B cell (primary cell): ENCODE measurements around the gene CACNA2D2. TPM values are rescaled to one million over a fixed set of nuclear protein-coding genes. Genes with fewer than 3 reads are reported as not detected.

Experiments
- ATAC-seq: fragments of 200-7000 bp; cut with Tn5 transposase; one replicate; pipeline ENCODE4 v1.10.0; 2021; ENCODE audit warnings: low read depth, mild to moderate bottlenecking, moderate number of reproducible peaks, moderate library complexity
- CTCF ChIA-PET: fragments of 350-600 bp; sonication (Branson Sonifier 250); formaldehyde crosslinking; loops from one replicate; lab custom pipeline; 2021; ENCODE audit warnings: antibody characterized with exemption, inconsistent platforms; lab: Charles Lee
- POLR2A ChIA-PET: fragments of 350-600 bp; sonication (Branson Sonifier 250); formaldehyde crosslinking; loops from one replicate; lab custom pipeline; 2021; ENCODE audit warnings: antibody characterized with exemption; lab: Charles Lee
- DNase-seq: peaks from one replicate; pipeline ENCODE4 v3.0.0; 2013
- H2AFZ ChIP-seq: 2 replicates; pipeline ENCODE4 v1.6.1; 2012; ENCODE audit warnings: mild to moderate bottlenecking, low read depth, low read length; ENCODE audit not compliant: insufficient read depth, poor library complexity, severe bottlenecking
- H3K27ac ChIP-seq, 2 donors: 1 replicate in 1 of 2; 2 replicates in 1 of 2; pipeline ENCODE4 v1.5.1; 2012 to 2013; ENCODE audit warnings: low read length in 2 of 2, mild to moderate bottlenecking in 2 of 2, moderate library complexity in 1 of 2
- H3K27me3 ChIP-seq, 4 experiments: fragments of 200-600 bp in 1 of 4; sonication (generic) in 1 of 4; replicated peaks in 1 of 4; 1 replicate in 2 of 4; 2 replicates in 2 of 4; pipeline versions ENCODE4 v1.6.1 to v1.7.0; 2013 to 2016; ENCODE audit warnings: low read length in 3 of 4, mild to moderate bottlenecking in 2 of 4, mixed read lengths in 1 of 4, moderate library complexity in 1 of 4; ENCODE audit not compliant: insufficient read depth in 4 of 4, control insufficient read depth in 3 of 4; ENCODE audit errors: control extremely low read depth in 1 of 4
- H3K36me3 ChIP-seq, 2 experiments: replicated peaks in 1 of 2; 1 replicate in 1 of 2; 2 replicates in 1 of 2; pipeline versions ENCODE4 v1.6.1 to v1.7.1; 2013; ENCODE audit warnings: low read length in 1 of 2; ENCODE audit not compliant: insufficient read depth in 2 of 2, control insufficient read depth in 1 of 2; ENCODE audit errors: control extremely low read depth in 1 of 2, extremely low read depth in 1 of 2
- H3K4me1 ChIP-seq, 2 donors: fragments of 200-600 bp in 1 of 2; sonication (generic) in 1 of 2; 1 replicate in 1 of 2; 2 replicates in 1 of 2; pipeline versions ENCODE4 v1.5.1 to v1.6.1; 2013 to 2017; ENCODE audit warnings: low read length in 2 of 2; ENCODE audit not compliant: control insufficient read depth in 2 of 2, insufficient read depth in 2 of 2
- H3K4me2 ChIP-seq: replicated peaks from 2 replicates; pipeline ENCODE3; 2012; ENCODE audit warnings: mild to moderate bottlenecking, low read depth, low read length; ENCODE audit not compliant: poor library complexity, severe bottlenecking
- H3K4me3 ChIP-seq, 5 experiments: fragments of 200-600 bp in 1 of 5; sonication (generic) in 1 of 5; 1 replicate in 3 of 5; 2 replicates in 2 of 5; pipeline versions ENCODE4 v1.5.1 to v1.7.0; 2011 to 2016; ENCODE audit warnings: low read length in 4 of 5, mild to moderate bottlenecking in 4 of 5, low read depth in 2 of 5, control low read depth in 1 of 5, moderate library complexity in 1 of 5; ENCODE audit not compliant: insufficient read depth in 1 of 5; ENCODE audit errors: control extremely low read depth in 1 of 5, extremely low read depth in 1 of 5
- H3K79me2 ChIP-seq: fragments of 200-600 bp; sonication (generic); one replicate; pipeline ENCODE4 v1.6.0; 2016; ENCODE audit warnings: low read length; ENCODE audit not compliant: control insufficient read depth, insufficient read depth
- H3K9ac ChIP-seq: fragments of 200-600 bp; sonication (generic); 2 replicates; pipeline ENCODE4 v1.6.1; 2017; ENCODE audit warnings: mild to moderate bottlenecking, low read length, moderate library complexity
- H3K9me3 ChIP-seq, 3 donors: one replicate each; pipeline versions ENCODE4 v1.6.1 to v1.7.1; 2013; ENCODE audit warnings: low read length in 2 of 3; ENCODE audit not compliant: control insufficient read depth in 2 of 3, insufficient read depth in 1 of 3; ENCODE audit errors: control extremely low read depth in 1 of 3
- H4K20me1 ChIP-seq: 2 replicates; pipeline ENCODE4 v1.6.0; 2012; ENCODE audit warnings: mild to moderate bottlenecking, low read length; ENCODE audit not compliant: insufficient read depth, control insufficient read depth, poor library complexity, severe bottlenecking
- H3K27ac Mint-ChIP-seq: one replicate; pipeline ENCODE4 v1.8.0; 2021; ENCODE audit warnings: mixed read lengths
- H3K27me3 Mint-ChIP-seq: one replicate; pipeline ENCODE4 v1.8.0; 2021; ENCODE audit warnings: mixed read lengths
- H3K4me1 Mint-ChIP-seq: one replicate; pipeline ENCODE4 v1.8.0; 2021; ENCODE audit warnings: mixed read lengths
- H3K4me3 Mint-ChIP-seq: one replicate; pipeline ENCODE4 v1.8.0; 2021; ENCODE audit warnings: mixed read lengths
- H3K9me3 Mint-ChIP-seq: one replicate; pipeline ENCODE4 v1.8.0; 2022; ENCODE audit warnings: mixed read lengths; ENCODE audit not compliant: insufficient read depth
- CTCF ChIP-seq: fragments of 200-600 bp; IDR thresholded peaks from one replicate; pipeline ENCODE4 v1.8.0; 2022; ENCODE audit warnings: antibody characterized with exemption, mild to moderate bottlenecking
- EZH2 ChIP-seq: IDR thresholded peaks from 2 replicates; pipeline ENCODE4 v1.6.1; 2012; ENCODE audit warnings: borderline replicate concordance, low read depth, mild to moderate bottlenecking, moderate library complexity, low read length; ENCODE audit not compliant: insufficient read depth, poor library complexity, severe bottlenecking
- whole genome bisulfite sequencing: methylation state at CpG from one replicate; pipeline ENCODE4 v1.1.5; 2013; ENCODE audit warnings: missing lambda C conversion rate; ENCODE audit not compliant: insufficient coverage; 5-methylcytosine and 5-hydroxymethylcytosine counted together
- intact Hi-C: fragments of 100-400 bp; cut with micrococcal nuclease; formaldehyde crosslinking; loops from one replicate; pipeline ENCODE4 v1.10.0; 2022
- polyA plus RNA-seq: library from polyadenylated mRNA; depleted of rRNA; stranded (reverse); fragments of >200 nt; gene quantifications from 2 replicates; pipeline ENCODE4 v1.2.3, GENCODE V29; 2012
- total RNA-seq, 2 donors: library from RNA; stranded (reverse); fragments of 120-200 nt in 1 of 2; gene quantifications; 1 replicate in 1 of 2; 2 replicates in 1 of 2; pipeline versions ENCODE4 v1.2.3 to v1.2.4, GENCODE V29; 2013 to 2022

Gene CACNA2D2
- total and polyA plus RNA-seq, 2 donors (not counting 1 experiment from before 2014, with no cell fraction given) = 0.69 to 1.2 TPM

GRCh38 chr3:50317300-50317699, 186.1 kb downstream of the CACNA2D2 start:
- Mint-ChIP-seq H3K27ac (no peak overlapping the region), H3K27me3 (no peaks in the 10 kb centered on the region), H3K4me3 (no peak overlapping the region), H3K9me3 (no peaks in the 10 kb centered on the region), H3K4me1 (peaks cover 39% of the 10 kb centered on the region)
- intact Hi-C loops = no loop called here
- TF ChIP-seq CTCF (no peak), EZH2 (no peak)
- Histone ChIP-seq H3K9ac (no peak overlapping the region), H3K27ac (peak overlapping the region in 1 of 2 donors; percentile 4), H3K4me2 (no peak overlapping the region), H3K4me1 (peaks cover 25 to 53% of the 10 kb centered on the region in 2 donors), H3K79me2 (no peaks in the 10 kb centered on the region), H2AFZ (no peak overlapping the region), H3K9me3 (peaks cover 0 to 3% (median 0%) of the 10 kb centered on the region in 3 donors), H3K36me3 (peaks cover 0 to 3% of the 10 kb centered on the region in 2 experiments), H4K20me1 (no peaks in the 10 kb centered on the region), H3K4me3 (no peak overlapping the region), H3K27me3 (no peaks in the 10 kb centered on the region)
- no peak for DNase-seq
- ChIA-PET POLR2A (interaction anchor here (0.6 to 1.3 kb wide), 2 partner anchors 18 to 370 kb away, joined by 3 to 4 read pairs; no protein-coding TSS in a partner anchor), CTCF (no interaction called here)
- ATAC-seq = no peak
- 88% methylated on average over 2 of the region's 6 CpGs for WGBS

- H3K79me2 ChIP-seq = no peaks in the 10 kb centered on the region
- H3K27ac ChIP-seq = peak overlapping the region in 1 of 2 donors; percentile 4
- POLR2A ChIA-PET = interaction anchor here (0.6 to 1.3 kb wide), 2 partner anchors 17 to 370 kb away, joined by 3 to 4 read pairs; no protein-coding TSS in a partner anchor
- H3K27ac Mint-ChIP-seq = peak overlapping the region; percentile 75
- no peak overlapping the region for H3K9ac ChIP-seq
- DNase-seq (no peak), ATAC-seq (peak; percentile 15)
- H4K20me1 ChIP-seq = no peaks in the 10 kb centered on the region
- no peaks in the 10 kb centered on the region for H3K9me3 ChIP-seq
- intact Hi-C loops = no loop called here
- peak overlapping the region; percentile 56 for H3K4me3 Mint-ChIP-seq
- H3K4me1 Mint-ChIP-seq = peaks cover 38% of the 10 kb centered on the region
- no peak overlapping the region for H3K4me3 ChIP-seq
- TF ChIP-seq CTCF (no peak), EZH2 (no peak)
- WGBS = 67% methylated on average over 9 of the region's 9 CpGs
- CTCF ChIA-PET = no interaction called here
- H2AFZ ChIP-seq = no peak overlapping the region
- peak overlapping the region; percentile 50 for H3K4me2 ChIP-seq
- H3K27me3 Mint-ChIP-seq = no peaks in the 10 kb centered on the region
- peaks cover 0 to 3% of the 10 kb centered on the region in 2 experiments for H3K36me3 ChIP-seq
- H3K9me3 Mint-ChIP-seq = no peaks in the 10 kb centered on the region
- no peaks in the 10 kb centered on the region for H3K27me3 ChIP-seq
- peaks cover 20 to 48% of the 10 kb centered on the region in 2 donors for H3K4me1 ChIP-seq
Measured at GRCh38 chr3:50316657-50317242, 186.7 kb downstream of the CACNA2D2 start.
